ENCODE measurements around the gene BTN1A1.

DNA sequence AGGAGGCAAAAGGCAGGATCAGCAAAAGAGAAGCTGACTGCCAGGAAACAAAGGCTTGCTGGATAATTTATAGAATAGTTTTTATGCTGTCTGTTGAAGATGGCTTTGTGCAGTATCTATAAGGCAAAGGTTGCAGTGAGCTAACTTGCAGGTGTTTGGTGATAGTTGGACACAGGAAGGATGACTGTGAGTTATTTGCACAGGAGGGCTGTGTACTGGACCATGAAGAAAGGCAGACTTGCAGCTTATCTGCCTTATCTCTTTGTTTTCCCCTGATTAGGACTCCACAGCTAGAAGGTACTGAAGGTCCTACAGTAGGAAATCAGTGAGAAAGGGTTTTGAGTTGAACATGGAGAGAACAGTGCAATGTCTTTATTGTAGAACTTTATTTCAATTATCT lies 2.1 kb downstream of the BTN1A1 start:
- TF ChIP-seq, protein P1, sequence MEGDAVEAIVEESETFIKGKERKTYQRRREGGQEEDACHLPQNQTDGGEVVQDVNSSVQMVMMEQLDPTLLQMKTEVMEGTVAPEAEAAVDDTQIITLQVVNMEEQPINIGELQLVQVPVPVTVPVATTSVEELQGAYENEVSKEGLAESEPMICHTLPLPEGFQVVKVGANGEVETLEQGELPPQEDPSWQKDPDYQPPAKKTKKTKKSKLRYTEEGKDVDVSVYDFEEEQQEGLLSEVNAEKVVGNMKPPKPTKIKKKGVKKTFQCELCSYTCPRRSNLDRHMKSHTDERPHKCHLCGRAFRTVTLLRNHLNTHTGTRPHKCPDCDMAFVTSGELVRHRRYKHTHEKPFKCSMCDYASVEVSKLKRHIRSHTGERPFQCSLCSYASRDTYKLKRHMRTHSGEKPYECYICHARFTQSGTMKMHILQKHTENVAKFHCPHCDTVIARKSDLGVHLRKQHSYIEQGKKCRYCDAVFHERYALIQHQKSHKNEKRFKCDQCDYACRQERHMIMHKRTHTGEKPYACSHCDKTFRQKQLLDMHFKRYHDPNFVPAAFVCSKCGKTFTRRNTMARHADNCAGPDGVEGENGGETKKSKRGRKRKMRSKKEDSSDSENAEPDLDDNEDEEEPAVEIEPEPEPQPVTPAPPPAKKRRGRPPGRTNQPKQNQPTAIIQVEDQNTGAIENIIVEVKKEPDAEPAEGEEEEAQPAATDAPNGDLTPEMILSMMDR (conservative IDR thresholded peaks at IDR 0.05 in 1 of 2, IDR thresholded peaks at IDR 0.05 in 1 of 2; ENCODE audit: low read depth in 1 of 2, low read length in 2 of 2), result no peak
- no peak for TF ChIP-seq EZH2 (IDR thresholded peaks at IDR 0.05; ENCODE audit: low read length, missing control alignments)
